Measurements from ENCODE around the gene ALPP.
"Not testable (repeated sequence)": the region's sequence is repeated elsewhere in the genome, so short reads cannot be mapped to it uniquely, and the experiment has no call there.

DNA sequence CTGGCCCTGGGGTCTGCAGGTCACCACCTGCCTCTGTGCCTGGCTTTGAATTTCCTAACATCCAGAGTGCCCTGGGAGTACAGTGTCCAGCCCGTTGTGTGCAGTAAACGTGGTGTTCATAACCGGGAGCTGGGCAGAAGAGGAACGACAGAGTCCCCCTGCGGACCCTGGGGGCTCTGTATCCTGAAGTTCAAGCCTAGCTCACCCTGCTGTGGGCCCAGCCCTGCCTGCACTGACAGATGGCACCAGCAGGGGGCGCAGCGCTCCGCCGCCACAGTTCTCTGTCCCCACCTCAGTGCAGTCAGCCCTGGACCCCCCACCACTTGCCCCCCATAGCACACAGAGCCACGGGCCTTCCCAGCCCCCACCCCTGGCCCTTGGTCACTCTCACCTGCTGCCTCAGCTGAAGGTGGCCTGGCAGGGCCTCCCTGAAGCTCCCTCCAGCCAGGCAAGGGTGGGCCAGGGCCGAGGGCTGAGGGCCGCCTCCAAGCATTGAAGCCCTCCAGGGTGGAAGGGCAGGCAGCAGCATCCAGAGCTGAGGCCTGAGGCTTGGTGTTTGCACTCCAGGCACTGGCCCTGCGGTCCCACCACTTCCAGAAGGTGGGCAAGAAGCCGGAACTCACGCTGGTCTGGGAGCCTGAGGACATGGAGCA lies 43.2 kb upstream of the ALPP start:
- TF ChIP-seq, protein P1, sequence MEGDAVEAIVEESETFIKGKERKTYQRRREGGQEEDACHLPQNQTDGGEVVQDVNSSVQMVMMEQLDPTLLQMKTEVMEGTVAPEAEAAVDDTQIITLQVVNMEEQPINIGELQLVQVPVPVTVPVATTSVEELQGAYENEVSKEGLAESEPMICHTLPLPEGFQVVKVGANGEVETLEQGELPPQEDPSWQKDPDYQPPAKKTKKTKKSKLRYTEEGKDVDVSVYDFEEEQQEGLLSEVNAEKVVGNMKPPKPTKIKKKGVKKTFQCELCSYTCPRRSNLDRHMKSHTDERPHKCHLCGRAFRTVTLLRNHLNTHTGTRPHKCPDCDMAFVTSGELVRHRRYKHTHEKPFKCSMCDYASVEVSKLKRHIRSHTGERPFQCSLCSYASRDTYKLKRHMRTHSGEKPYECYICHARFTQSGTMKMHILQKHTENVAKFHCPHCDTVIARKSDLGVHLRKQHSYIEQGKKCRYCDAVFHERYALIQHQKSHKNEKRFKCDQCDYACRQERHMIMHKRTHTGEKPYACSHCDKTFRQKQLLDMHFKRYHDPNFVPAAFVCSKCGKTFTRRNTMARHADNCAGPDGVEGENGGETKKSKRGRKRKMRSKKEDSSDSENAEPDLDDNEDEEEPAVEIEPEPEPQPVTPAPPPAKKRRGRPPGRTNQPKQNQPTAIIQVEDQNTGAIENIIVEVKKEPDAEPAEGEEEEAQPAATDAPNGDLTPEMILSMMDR (IDR thresholded peaks at IDR 0.05): peak in 1 of 2 donors; percentile 49
- not testable (repeated sequence) for TF ChIP-seq POLR2A (IDR thresholded peaks at IDR 0.05)
